K562 (cell line): ENCODE data around the gene MAGEA4. TPM values are rescaled to one million over a fixed set of nuclear protein-coding genes. Genes with fewer than 3 reads are reported as not detected.
A peak's percentile ranks its signal among the peaks of the same experiment; 100 is the strongest.

Experiments used
- ASH1L ChIP-seq: fragments of 450-650 bp; IDR thresholded peaks from 2 replicates; pipeline ENCODE4 v1.6.1; 2018; ENCODE audit warnings: borderline replicate concordance, mild to moderate bottlenecking, low read depth; ENCODE audit not compliant: partially characterized antibody
- ATF7 ChIP-seq: fragments of 450-650 bp; IDR thresholded peaks from 2 replicates; pipeline ENCODE4 v1.7.1; 2014; ENCODE audit warnings: mild to moderate bottlenecking, moderate library complexity
- GATA2 ChIP-seq: sonication (generic); formaldehyde crosslinking; IDR thresholded peaks from 2 replicates; pipeline ENCODE4 v1.4.0; 2020; ENCODE audit warnings: mild to moderate bottlenecking, missing genetic modification reagents
- POLR2A ChIP-seq: fragments of 450-650 bp; conservative IDR thresholded peaks from 2 replicates; pipeline ENCODE4 v1.6.1; 2016
- RBFOX2 ChIP-seq: fragments of 200-400 bp; formaldehyde crosslinking; IDR thresholded peaks from 2 replicates; pipeline ENCODE4 v1.6.1; 2017; ENCODE audit warnings: low read depth, mild to moderate bottlenecking, low read length, moderate library complexity
- ZBTB1 ChIP-seq: sonication (generic); formaldehyde crosslinking; IDR thresholded peaks from 2 replicates; pipeline ENCODE4 v1.8.1; 2023; ENCODE audit warnings: missing genetic modification reagents, low read depth, mild to moderate bottlenecking, borderline replicate concordance
- polyA plus RNA-seq, 8 experiments: library from polyadenylated mRNA; depleted of rRNA in 4 of 8; stranded (reverse) in 5 of 8; unstranded in 3 of 8; fragments of >200 nt; fragmentation: Nextera tagmentation in 2 of 8; fragmentation: Illumina TruSeq in 1 of 8; extraction: Ambion mirVana in 2 of 8; extraction: Trizol in 1 of 8; gene quantifications; 2 replicates each; pipeline versions ENCODE4 v1.2.1 to v1.2.3, GENCODE V29; 2011 to 2014; ENCODE audit warnings: inconsistent platforms in 1 of 8, missing spikeins in 1 of 8
- total RNA-seq, 7 experiments: library from RNA; depleted of rRNA in 6 of 7; stranded (reverse); fragments of >200 nt in 6 of 7; fragmentation: Illumina TruSeq in 2 of 7; extraction: Trizol in 2 of 7; gene quantifications; 2 replicates each; pipeline versions ENCODE4 v1.2.1 to v1.2.3, GENCODE V29; 2011 to 2021; ENCODE audit warnings: low replicate concordance in 1 of 7
- TF ChIP-seq, protein P1 (sequence below): fragments of 250-450 bp; sonication (Bioruptor Pico); IDR thresholded peaks from 2 replicates; pipeline ENCODE4 v1.6.1; 2021; ENCODE audit warnings: mild to moderate bottlenecking
- TF ChIP-seq, protein P2 (sequence below): sonication (generic); formaldehyde crosslinking; IDR thresholded peaks from 2 replicates; pipeline ENCODE4 v1.8.0; 2022; ENCODE audit warnings: mild to moderate bottlenecking, missing genetic modification reagents
- TF ChIP-seq, protein P3 (sequence below): fragments of 450-650 bp; IDR thresholded peaks from 2 replicates; pipeline ENCODE4 v1.6.1; 2017; ENCODE audit warnings: antibody characterized with exemption, mild to moderate bottlenecking
- TF ChIP-seq, protein P4 (sequence below): sonication (generic); formaldehyde crosslinking; IDR thresholded peaks from 2 replicates; pipeline ENCODE4 v1.8.1; 2022; ENCODE audit warnings: missing genetic modification reagents
- TF ChIP-seq, protein P5 (sequence below): fragments of 450-650 bp; IDR thresholded peaks from 2 replicates; pipeline ENCODE4 v1.7.0; 2016; ENCODE audit warnings: borderline replicate concordance
- TF ChIP-seq, protein P6 (sequence below), 2 experiments: fragments of 450-650 bp; conservative IDR thresholded peaks; 2 replicates each; pipeline ENCODE4 v1.6.1; 2017; ENCODE audit warnings: mild to moderate bottlenecking in 2 of 2, moderate library complexity in 2 of 2

MAGEA4 gene
- total and polyA plus RNA-seq, 9 of the 15 experiments (the other 6 are each of a cell fraction or from before 2014, with no cell fraction given), result 0.42 to 1.9 (median 0.69) TPM

DNA sequence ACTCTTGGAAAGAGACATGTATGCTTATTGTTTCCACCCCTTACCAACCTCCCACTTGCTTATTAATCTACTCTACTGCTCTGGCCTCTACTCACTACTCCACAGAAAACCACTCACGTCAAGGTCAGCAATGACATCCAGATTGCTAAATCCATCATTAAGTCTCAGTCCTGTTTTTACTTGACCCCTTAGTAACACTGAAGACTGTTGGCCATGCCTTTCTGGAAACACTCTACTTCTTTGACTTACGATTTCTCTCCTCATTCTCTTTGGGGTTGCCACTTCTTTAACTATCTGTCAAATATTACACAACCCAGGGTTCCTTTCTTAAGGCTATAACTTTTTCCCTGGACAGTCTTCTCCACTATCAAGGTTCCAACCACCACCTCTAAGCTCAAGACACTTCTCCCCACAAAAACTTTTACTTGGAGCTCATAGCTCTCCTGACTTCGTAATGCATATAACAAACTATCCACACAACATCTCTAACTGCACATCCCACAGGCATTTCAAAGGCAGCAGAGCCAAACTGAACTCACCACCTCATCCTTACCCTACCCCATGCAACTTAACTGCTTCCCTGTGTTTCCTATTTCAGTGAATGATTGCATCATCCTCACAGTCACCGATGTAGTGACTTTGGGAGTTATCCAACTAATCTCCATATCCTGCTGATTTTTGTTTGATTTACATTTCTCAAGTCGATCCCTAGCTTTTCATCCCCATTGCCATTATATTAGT lies 15.8 kb upstream of the MAGEA4 start (continued):
- TF ChIP-seq ZBTB1, result no peak
- TF ChIP-seq, protein P1, sequence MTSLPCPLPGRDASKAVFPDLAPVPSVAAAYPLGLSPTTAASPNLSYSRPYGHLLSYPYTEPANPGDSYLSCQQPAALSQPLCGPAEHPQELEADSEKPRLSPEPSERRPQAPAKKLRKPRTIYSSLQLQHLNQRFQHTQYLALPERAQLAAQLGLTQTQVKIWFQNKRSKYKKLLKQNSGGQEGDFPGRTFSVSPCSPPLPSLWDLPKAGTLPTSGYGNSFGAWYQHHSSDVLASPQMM (CRISPR knock-in tag), result no peak
- TF ChIP-seq, protein P2, sequence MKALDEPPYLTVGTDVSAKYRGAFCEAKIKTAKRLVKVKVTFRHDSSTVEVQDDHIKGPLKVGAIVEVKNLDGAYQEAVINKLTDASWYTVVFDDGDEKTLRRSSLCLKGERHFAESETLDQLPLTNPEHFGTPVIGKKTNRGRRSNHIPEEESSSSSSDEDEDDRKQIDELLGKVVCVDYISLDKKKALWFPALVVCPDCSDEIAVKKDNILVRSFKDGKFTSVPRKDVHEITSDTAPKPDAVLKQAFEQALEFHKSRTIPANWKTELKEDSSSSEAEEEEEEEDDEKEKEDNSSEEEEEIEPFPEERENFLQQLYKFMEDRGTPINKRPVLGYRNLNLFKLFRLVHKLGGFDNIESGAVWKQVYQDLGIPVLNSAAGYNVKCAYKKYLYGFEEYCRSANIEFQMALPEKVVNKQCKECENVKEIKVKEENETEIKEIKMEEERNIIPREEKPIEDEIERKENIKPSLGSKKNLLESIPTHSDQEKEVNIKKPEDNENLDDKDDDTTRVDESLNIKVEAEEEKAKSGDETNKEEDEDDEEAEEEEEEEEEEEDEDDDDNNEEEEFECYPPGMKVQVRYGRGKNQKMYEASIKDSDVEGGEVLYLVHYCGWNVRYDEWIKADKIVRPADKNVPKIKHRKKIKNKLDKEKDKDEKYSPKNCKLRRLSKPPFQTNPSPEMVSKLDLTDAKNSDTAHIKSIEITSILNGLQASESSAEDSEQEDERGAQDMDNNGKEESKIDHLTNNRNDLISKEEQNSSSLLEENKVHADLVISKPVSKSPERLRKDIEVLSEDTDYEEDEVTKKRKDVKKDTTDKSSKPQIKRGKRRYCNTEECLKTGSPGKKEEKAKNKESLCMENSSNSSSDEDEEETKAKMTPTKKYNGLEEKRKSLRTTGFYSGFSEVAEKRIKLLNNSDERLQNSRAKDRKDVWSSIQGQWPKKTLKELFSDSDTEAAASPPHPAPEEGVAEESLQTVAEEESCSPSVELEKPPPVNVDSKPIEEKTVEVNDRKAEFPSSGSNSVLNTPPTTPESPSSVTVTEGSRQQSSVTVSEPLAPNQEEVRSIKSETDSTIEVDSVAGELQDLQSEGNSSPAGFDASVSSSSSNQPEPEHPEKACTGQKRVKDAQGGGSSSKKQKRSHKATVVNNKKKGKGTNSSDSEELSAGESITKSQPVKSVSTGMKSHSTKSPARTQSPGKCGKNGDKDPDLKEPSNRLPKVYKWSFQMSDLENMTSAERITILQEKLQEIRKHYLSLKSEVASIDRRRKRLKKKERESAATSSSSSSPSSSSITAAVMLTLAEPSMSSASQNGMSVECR (CRISPR knock-in tag), result no peak
- TF ChIP-seq ASH1L, result no peak
- TF ChIP-seq, protein P3, sequence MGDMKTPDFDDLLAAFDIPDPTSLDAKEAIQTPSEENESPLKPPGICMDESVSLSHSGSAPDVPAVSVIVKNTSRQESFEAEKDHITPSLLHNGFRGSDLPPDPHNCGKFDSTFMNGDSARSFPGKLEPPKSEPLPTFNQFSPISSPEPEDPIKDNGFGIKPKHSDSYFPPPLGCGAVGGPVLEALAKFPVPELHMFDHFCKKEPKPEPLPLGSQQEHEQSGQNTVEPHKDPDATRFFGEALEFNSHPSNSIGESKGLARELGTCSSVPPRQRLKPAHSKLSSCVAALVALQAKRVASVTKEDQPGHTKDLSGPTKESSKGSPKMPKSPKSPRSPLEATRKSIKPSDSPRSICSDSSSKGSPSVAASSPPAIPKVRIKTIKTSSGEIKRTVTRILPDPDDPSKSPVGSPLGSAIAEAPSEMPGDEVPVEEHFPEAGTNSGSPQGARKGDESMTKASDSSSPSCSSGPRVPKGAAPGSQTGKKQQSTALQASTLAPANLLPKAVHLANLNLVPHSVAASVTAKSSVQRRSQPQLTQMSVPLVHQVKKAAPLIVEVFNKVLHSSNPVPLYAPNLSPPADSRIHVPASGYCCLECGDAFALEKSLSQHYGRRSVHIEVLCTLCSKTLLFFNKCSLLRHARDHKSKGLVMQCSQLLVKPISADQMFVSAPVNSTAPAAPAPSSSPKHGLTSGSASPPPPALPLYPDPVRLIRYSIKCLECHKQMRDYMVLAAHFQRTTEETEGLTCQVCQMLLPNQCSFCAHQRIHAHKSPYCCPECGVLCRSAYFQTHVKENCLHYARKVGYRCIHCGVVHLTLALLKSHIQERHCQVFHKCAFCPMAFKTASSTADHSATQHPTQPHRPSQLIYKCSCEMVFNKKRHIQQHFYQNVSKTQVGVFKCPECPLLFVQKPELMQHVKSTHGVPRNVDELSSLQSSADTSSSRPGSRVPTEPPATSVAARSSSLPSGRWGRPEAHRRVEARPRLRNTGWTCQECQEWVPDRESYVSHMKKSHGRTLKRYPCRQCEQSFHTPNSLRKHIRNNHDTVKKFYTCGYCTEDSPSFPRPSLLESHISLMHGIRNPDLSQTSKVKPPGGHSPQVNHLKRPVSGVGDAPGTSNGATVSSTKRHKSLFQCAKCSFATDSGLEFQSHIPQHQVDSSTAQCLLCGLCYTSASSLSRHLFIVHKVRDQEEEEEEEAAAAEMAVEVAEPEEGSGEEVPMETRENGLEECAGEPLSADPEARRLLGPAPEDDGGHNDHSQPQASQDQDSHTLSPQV, result no peak
- no peak for TF ChIP-seq GATA2 (CRISPR knock-in tag)
- peak; percentile 92 for TF ChIP-seq ATF7
- TF ChIP-seq POLR2A, result no peak
- TF ChIP-seq, protein P4, sequence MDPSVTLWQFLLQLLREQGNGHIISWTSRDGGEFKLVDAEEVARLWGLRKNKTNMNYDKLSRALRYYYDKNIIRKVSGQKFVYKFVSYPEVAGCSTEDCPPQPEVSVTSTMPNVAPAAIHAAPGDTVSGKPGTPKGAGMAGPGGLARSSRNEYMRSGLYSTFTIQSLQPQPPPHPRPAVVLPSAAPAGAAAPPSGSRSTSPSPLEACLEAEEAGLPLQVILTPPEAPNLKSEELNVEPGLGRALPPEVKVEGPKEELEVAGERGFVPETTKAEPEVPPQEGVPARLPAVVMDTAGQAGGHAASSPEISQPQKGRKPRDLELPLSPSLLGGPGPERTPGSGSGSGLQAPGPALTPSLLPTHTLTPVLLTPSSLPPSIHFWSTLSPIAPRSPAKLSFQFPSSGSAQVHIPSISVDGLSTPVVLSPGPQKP, result no peak
- 0 out of 2 replicates have a peak, but pooled peaks have one; percentile 18 for TF ChIP-seq RBFOX2
- TF ChIP-seq, protein P5, sequence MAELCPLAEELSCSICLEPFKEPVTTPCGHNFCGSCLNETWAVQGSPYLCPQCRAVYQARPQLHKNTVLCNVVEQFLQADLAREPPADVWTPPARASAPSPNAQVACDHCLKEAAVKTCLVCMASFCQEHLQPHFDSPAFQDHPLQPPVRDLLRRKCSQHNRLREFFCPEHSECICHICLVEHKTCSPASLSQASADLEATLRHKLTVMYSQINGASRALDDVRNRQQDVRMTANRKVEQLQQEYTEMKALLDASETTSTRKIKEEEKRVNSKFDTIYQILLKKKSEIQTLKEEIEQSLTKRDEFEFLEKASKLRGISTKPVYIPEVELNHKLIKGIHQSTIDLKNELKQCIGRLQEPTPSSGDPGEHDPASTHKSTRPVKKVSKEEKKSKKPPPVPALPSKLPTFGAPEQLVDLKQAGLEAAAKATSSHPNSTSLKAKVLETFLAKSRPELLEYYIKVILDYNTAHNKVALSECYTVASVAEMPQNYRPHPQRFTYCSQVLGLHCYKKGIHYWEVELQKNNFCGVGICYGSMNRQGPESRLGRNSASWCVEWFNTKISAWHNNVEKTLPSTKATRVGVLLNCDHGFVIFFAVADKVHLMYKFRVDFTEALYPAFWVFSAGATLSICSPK, result no peak
- TF ChIP-seq, protein P6, sequence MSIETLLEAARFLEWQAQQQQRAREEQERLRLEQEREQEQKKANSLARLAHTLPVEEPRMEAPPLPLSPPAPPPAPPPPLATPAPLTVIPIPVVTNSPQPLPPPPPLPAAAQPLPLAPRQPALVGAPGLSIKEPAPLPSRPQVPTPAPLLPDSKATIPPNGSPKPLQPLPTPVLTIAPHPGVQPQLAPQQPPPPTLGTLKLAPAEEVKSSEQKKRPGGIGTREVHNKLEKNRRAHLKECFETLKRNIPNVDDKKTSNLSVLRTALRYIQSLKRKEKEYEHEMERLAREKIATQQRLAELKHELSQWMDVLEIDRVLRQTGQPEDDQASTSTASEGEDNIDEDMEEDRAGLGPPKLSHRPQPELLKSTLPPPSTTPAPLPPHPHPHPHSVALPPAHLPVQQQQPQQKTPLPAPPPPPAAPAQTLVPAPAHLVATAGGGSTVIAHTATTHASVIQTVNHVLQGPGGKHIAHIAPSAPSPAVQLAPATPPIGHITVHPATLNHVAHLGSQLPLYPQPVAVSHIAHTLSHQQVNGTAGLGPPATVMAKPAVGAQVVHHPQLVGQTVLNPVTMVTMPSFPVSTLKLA (conservative IDR thresholded peaks at IDR 0.05), result 0 out of 4 replicates have a peak, but pooled peaks of 1 of the 2 experiments have one; percentile 11
